GM18499 (cell line): Measurements from ENCODE around the gene MPP4.

Source experiments
- ATAC-seq: cut with Tn5 transposase; IDR thresholded peaks from one replicate; pipeline ENCODE4 v1.9.1; 2021; ENCODE audit warnings: moderate number of reproducible peaks; ENCODE audit not compliant: insufficient read depth, unreplicated experiment

MPP4 gene, protein sequence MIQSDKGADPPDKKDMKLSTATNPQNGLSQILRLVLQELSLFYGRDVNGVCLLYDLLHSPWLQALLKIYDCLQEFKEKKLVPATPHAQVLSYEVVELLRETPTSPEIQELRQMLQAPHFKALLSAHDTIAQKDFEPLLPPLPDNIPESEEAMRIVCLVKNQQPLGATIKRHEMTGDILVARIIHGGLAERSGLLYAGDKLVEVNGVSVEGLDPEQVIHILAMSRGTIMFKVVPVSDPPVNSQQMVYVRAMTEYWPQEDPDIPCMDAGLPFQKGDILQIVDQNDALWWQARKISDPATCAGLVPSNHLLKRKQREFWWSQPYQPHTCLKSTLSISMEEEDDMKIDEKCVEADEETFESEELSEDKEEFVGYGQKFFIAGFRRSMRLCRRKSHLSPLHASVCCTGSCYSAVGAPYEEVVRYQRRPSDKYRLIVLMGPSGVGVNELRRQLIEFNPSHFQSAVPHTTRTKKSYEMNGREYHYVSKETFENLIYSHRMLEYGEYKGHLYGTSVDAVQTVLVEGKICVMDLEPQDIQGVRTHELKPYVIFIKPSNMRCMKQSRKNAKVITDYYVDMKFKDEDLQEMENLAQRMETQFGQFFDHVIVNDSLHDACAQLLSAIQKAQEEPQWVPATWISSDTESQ

DNA sequence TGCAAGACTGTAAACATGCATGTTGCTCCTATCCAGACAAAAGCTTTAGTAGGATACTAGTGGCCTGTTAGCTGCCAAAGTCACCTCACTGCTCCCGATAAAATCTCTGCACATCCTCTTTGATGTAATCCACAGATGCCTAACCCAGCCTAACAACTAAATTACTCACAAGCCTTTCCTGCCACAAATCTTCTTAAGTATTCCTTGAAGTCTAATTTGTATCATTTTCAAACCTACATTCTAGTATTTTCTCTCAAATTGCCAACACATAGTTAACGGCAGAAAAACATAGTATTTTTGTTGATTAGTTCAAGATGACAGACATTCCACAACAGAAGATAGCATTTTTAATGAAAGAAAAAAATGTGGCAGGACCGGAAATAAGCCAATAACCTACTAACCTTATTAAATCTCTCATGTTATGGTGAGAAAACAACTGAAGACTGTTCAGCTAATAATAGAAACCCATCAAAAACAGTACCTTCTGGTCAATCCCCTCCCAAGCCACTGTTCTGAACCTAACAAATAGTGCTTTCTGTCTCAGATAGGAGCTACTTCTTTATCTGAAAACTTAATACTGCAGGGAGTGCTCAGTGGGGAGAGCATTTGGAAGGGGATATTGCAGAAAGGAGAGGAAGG is at the start of gene MPP4:
Gene MPP4 (minus strand): TSS at position 57 of the 639 bp plus-strand sequence. CDS start 4,690 bp downstream, outside the sequence.
- ATAC-seq = no peak

- no peak for ATAC-seq
Measured at GRCh38 chr2:201746551-201746950, 48.1 kb upstream of the MPP4 start.

DNA sequence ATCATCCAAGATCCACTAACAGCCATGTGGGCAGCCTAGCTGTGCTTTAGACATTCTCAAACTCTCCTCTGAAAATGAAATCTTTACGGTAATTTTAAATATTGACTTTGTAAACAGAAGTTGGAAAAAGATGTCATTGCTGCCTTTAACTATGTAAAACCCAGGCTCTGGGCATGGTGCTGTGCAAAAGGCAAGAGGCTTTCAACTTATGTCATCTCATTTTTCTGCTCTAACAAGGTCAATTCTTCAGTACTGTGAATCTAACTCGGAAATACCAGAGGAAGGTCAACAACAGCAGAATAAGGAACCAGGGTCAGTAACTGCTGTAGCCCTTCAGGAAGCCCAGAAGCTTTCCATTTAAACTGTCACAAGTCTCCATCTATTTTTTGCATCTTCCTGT is 37.0 kb upstream of the MPP4 start:
- ATAC-seq = no peak

DNA sequence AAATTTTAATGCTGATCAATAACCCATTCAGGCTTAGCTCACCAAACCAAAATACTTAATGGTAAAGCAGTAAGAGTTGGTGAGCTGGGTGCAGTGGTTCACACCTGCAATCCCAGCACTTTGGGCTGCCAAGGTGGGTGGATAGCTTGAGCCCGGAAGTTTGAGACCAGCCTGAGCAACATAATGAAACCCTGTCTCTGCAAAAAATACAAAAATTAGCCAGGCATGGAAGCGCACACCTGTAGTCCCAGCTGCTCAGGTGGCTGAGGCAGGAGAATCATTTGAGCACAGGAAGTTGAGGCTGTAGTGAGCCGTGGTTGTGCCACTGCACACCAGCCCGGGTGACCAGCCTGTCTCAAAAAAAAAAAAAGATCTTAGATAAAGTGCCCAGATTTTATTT is 35.7 kb upstream of the MPP4 start:
- ATAC-seq = no peak

DNA sequence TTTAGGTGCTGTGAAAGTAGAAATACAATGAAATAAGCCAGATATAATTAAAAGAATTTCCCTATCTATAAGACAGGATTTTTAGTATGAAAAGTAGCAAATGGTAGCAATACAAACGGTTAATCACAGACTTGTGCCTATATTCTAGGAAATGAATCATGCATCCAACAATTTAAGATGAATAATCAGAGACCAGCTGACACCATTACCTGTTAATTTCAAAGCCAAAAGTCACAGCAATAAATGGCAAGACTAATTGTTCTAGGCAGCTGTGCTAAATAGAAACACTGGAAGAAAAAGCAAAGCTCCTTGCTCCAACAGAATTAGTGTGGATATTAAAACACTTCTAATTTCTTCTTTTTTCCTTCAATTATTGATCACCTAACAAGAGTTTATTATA is 35.1 kb upstream of the MPP4 start:
- no peak for ATAC-seq

DNA sequence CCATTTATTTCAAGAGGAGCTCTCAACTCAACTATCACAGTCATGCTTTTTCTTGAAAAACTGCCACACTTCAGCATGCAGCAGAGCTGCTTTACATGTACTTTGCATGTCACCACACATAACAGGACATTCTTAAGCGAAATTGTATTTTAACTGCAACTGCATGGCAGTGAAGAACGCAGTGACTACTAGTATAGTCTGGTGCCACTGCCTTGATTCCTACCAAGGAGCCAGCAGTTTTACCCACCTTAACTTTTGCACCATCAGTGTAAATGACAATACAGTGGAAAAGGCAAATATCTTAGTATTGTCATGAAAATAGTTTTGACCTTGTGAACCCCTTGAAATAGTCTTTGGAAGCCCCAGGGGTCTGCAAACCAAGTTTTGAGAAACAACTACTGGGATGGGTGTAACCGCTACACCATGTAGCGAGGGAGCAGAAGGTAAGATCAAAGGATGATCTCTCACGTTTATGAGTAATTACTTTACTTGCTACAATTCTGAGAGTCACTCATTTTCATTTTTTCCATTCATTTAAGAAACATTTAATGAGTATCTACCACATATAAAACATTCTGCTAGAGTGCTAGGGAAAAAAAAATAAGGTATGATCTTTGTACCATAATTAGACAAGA is 32.3 kb upstream of the MPP4 start:
- ATAC-seq = no peak

- no peak for ATAC-seq
Measured at GRCh38 chr2:201715459-201715858, 17.0 kb upstream of the MPP4 start.

- no peak for ATAC-seq
Measured at GRCh38 chr2:201712726-201713125, 14.3 kb upstream of the MPP4 start.

DNA sequence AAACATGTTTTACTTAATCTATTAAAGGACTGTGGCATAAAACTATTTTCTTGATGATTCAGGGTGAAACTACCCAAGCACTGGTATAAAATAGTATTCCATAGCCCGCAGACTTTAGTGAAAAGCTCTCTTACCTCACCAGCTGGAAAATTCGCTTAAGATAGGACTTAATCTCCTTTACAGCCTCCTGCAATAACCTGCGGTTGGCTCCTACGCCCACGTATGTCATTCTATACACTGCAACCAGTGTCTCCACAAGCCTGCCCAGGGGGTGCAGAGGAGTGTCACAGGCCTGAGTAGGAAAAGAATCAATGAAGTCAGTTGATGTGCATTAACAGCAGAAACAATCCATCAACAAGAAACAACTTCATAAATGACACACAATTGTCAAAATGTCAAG is 11.3 kb upstream of the MPP4 start:
- no peak for ATAC-seq

DNA sequence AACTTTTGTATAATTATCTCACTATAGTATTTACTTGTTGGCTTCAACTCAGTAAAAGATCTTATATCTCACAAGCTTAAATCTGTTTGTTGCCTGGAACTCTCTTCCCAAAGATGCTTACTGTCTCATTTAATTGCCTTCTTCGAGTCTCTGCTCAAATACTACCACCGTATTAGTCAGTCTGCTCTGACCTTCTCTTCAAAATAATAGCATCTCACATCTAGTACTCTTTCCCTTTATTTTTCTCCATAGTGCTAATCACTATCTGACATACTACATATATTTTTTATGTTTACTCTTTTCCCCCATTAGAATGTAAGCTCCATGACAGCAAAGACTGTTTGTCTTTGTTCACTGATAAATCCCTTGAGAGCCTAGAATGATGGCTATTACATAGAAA is 10.6 kb upstream of the MPP4 start:
- ATAC-seq = no peak

DNA sequence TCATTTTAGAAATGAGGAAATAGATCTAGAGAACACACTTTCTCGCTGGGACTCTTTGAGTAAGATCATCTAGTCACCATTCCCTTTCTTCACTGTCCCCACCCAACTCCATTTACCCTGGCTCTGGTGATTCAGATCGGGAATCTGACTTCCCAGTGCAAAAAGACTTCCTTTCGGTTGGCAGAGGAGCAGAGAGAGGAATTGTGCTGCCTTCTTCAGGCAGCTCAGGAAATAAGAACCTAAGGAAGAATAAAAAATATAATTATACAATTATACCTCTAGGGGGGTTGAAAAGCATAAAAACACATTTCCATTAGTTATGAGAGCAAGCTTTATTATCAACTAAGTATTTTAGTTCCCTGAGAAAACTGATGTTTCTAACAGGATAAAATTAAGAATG is 9.3 kb upstream of the MPP4 start:
- ATAC-seq = no peak

- no peak for ATAC-seq
Measured at GRCh38 chr2:201707142-201707541, 8.7 kb upstream of the MPP4 start.

- ATAC-seq = no peak
Measured at GRCh38 chr2:201704536-201704935, 6.1 kb upstream of the MPP4 start.

GRCh38 chr2:201701646-201702045 is 3.2 kb upstream of the MPP4 start:
- ATAC-seq = no peak

- ATAC-seq = no peak
Measured at GRCh38 chr2:201699416-201699815, 972 bp upstream of the MPP4 start.

GRCh38 chr2:201697899-201698298 is 545 bp downstream of the MPP4 start:
- ATAC-seq = no peak

GRCh38 chr2:201696151-201696659 is 2.2 kb downstream of the MPP4 start:
- ATAC-seq = no peak

DNA sequence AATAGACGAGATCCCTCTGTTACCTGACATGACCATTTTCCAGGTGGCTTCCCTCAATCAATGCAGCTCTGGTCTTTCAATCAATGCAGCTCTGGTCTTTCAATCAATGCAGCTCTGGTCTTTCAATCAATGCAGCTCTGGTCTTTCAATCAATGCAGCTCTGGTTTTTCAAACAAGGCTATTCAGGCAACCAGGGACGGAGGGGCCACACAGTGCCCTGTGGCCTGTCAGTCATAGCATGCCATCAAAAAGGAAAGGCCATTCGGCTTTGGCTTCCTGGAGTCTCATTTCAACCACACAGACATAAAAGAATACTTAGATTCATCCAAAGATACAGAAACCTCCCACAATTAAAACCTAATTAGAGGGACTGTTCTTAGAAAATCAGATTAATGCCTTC is 13.3 kb downstream of the MPP4 start:
- no peak for ATAC-seq

GRCh38 chr2:201680743-201681142 is 17.7 kb downstream of the MPP4 start:
- no peak for ATAC-seq

DNA sequence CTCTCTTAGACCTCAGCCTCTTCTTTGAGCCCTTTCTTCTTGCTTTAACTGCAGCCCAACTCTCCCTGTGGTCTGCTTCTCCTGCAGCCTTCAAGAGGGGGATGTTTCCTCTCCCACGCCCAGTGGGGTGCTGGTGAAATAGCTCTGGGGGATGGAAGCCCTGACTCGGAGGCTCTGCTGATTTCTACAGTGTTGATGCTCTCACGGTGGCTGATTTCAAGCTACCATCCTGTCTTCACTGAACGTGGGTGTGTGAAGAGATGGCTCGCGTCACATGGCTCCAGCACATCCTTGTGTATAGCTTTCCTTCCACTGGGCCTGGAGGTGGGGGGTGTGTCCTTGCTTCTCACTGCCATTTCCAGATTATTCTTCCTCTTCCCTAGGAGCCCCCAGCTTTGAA is 20.0 kb downstream of the MPP4 start:
- ATAC-seq = no peak

GRCh38 chr2:201675454-201675853 is 23.0 kb downstream of the MPP4 start:
- ATAC-seq = no peak
